ENCODE results near the gene SPTSSA.

SPTSSA gene

DNA sequence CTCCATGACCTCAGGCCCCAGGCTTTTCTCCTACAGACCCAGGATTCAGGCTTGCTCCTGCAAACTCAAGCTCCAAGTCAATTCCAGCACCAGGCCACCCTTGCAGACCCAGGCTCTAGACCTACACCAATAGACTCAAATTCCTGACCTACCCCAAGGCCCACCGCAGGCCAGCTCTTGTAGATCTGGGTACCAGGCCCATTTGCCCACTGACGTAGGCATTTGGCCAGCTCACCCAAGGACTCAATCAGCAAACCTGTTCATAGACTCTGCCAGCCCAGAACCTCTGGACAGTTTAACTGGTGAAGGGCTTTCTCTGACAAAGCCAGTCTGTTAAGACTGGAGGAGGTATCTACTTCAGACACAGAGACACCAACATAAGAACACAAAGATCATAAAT is 52.3 kb downstream of the SPTSSA start:
- CTCF ChIA-PET: no interaction called here
- TF ChIP-seq PKNOX1 (IDR thresholded peaks at IDR 0.05): no peak
- TF ChIP-seq SUZ12 (IDR thresholded peaks at IDR 0.05): no peak
- TF ChIP-seq NFRKB (IDR thresholded peaks at IDR 0.05): no peak
- TF ChIP-seq FOXM1 (IDR thresholded peaks at IDR 0.05; ENCODE audit: borderline replicate concordance): no peak
- no peak for TF ChIP-seq CTBP1 (IDR thresholded peaks at IDR 0.05; ENCODE audit: borderline replicate concordance)
- no peak for TF ChIP-seq BHLHE40 (IDR thresholded peaks at IDR 0.05; ENCODE audit: borderline replicate concordance)
- no peak for TF ChIP-seq ARNT (IDR thresholded peaks at IDR 0.05)
- no peak for TF ChIP-seq FOXK2 (IDR thresholded peaks at IDR 0.05)
- no peak for TF ChIP-seq L3MBTL2 (conservative IDR thresholded peaks at IDR 0.05)
- no peak for TF ChIP-seq ELF4 (IDR thresholded peaks at IDR 0.05)
- TF ChIP-seq TARDBP (IDR thresholded peaks at IDR 0.05): no peak
- TF ChIP-seq SP1 (IDR thresholded peaks at IDR 0.05): no peak
- no peak for TF ChIP-seq HDGF (IDR thresholded peaks at IDR 0.05; ENCODE audit: borderline replicate concordance)
- TF ChIP-seq LEF1 (IDR thresholded peaks at IDR 0.05; ENCODE audit: borderline replicate concordance): no peak
- no peak for TF ChIP-seq ZNF384 (IDR thresholded peaks at IDR 0.05)
- TF ChIP-seq FOXA1 (IDR thresholded peaks at IDR 0.05): no peak
- POLR2A ChIA-PET: no interaction called here
- no peak for DNase-seq (ENCODE audit: extremely low spot score)

- DNase-seq (ENCODE audit: extremely low spot score): no peak
- ChIA-PET CTCF (no interaction called here), POLR2A (no interaction called here)
- TF ChIP-seq FOXK2 (IDR thresholded peaks at IDR 0.05) (no peak), TARDBP (IDR thresholded peaks at IDR 0.05) (no peak), LEF1 (IDR thresholded peaks at IDR 0.05; ENCODE audit: borderline replicate concordance) (no peak), CTBP1 (IDR thresholded peaks at IDR 0.05; ENCODE audit: borderline replicate concordance) (no peak), ELF4 (IDR thresholded peaks at IDR 0.05) (no peak), BHLHE40 (IDR thresholded peaks at IDR 0.05; ENCODE audit: borderline replicate concordance) (no peak)
Measured at GRCh38 chr14:34407951-34408350, 54.1 kb downstream of the SPTSSA start.

DNA sequence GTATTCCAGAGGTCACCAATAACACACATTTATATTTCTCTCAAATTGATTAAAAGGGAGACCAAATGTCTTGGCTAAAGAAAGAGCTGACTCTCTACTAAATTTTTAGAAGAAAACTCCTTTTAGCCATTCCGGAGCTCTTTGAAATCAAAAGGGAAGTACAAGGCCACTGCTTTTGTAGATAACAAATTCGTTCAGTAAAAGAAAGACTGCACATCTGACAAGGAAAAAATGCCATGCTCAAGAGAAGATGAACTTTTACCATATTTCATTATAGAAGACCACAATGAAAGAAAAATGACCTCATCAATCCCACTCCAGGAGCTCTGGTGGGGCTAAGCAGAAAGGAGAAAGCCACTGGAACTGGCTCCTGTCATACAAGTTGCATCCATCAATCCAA is 57.6 kb downstream of the SPTSSA start:
- TF ChIP-seq HDGF (IDR thresholded peaks at IDR 0.05; ENCODE audit: borderline replicate concordance): no peak
- TF ChIP-seq CTBP1 (IDR thresholded peaks at IDR 0.05; ENCODE audit: borderline replicate concordance): no peak
- TF ChIP-seq BHLHE40 (IDR thresholded peaks at IDR 0.05; ENCODE audit: borderline replicate concordance): no peak
- no peak for TF ChIP-seq ARNT (IDR thresholded peaks at IDR 0.05)
- TF ChIP-seq TARDBP (IDR thresholded peaks at IDR 0.05): no peak
- no peak for TF ChIP-seq FOXM1 (IDR thresholded peaks at IDR 0.05; ENCODE audit: borderline replicate concordance)
- TF ChIP-seq ZNF384 (IDR thresholded peaks at IDR 0.05): no peak
- TF ChIP-seq PKNOX1 (IDR thresholded peaks at IDR 0.05): no peak
- TF ChIP-seq NFRKB (IDR thresholded peaks at IDR 0.05): no peak
- no peak for TF ChIP-seq SP1 (IDR thresholded peaks at IDR 0.05)
- TF ChIP-seq ELF4 (IDR thresholded peaks at IDR 0.05): no peak
- TF ChIP-seq SUZ12 (IDR thresholded peaks at IDR 0.05): no peak
- no peak for TF ChIP-seq FOXK2 (IDR thresholded peaks at IDR 0.05)
- no peak for TF ChIP-seq LEF1 (IDR thresholded peaks at IDR 0.05; ENCODE audit: borderline replicate concordance)
- TF ChIP-seq L3MBTL2 (conservative IDR thresholded peaks at IDR 0.05): no peak
- TF ChIP-seq FOXA1 (IDR thresholded peaks at IDR 0.05): no peak
- POLR2A ChIA-PET: no interaction called here
- CTCF ChIA-PET: no interaction called here
- DNase-seq (ENCODE audit: extremely low spot score): no peak

DNA sequence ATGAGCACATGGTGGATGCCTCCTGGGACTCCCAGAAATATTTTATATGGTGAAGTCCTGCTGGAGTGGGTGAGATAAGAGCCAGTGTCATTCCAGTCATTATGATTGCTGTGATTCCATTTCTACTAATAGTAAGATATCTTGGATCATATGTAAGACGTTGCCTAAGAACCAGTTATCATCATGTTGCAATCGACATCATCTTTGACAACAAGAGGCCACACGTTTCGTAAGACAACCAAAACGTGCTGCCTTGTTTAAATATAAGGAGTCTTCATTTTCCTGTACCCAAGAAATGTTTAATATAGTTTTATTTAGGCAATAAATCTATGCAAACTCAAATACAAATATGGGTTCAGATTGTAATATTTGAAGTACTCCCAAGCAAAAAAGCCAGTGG is 58.4 kb downstream of the SPTSSA start:
- TF ChIP-seq FOXA1 (IDR thresholded peaks at IDR 0.05) (no peak), SUZ12 (IDR thresholded peaks at IDR 0.05) (no peak), FOXK2 (IDR thresholded peaks at IDR 0.05) (no peak), LEF1 (IDR thresholded peaks at IDR 0.05; ENCODE audit: borderline replicate concordance) (no peak), BHLHE40 (IDR thresholded peaks at IDR 0.05; ENCODE audit: borderline replicate concordance) (no peak), CTBP1 (IDR thresholded peaks at IDR 0.05; ENCODE audit: borderline replicate concordance) (no peak), TARDBP (IDR thresholded peaks at IDR 0.05) (no peak), HDGF (IDR thresholded peaks at IDR 0.05; ENCODE audit: borderline replicate concordance) (no peak), PKNOX1 (IDR thresholded peaks at IDR 0.05) (no peak), FOXM1 (IDR thresholded peaks at IDR 0.05; ENCODE audit: borderline replicate concordance) (no peak), L3MBTL2 (conservative IDR thresholded peaks at IDR 0.05) (no peak), ARNT (IDR thresholded peaks at IDR 0.05) (no peak), ZNF384 (IDR thresholded peaks at IDR 0.05) (no peak), NFRKB (IDR thresholded peaks at IDR 0.05) (no peak)
- ChIA-PET CTCF (no interaction called here), POLR2A (no interaction called here)
- DNase-seq (ENCODE audit: extremely low spot score): no peak

DNA sequence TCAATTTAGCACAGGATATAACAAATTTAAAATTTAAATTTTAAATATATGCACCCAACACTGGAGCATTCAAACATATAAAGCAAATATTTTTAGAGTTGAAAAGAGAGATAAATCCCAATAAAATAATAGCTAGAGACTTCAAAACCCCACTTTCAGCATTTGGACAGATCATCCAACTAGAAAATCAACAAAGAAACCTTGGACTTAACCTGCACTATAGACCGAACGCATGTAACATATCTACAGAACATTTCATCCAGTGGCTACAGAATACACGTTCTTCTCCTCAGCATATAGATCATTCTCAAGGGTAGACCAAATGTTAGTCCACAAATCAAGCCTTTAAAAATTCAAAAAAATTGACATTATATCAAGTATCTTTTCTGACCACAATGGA is 64.0 kb downstream of the SPTSSA start:
- no peak for DNase-seq (ENCODE audit: extremely low spot score)
- CTCF ChIA-PET: no interaction called here
- POLR2A ChIA-PET: no interaction called here
- TF ChIP-seq FOXM1 (IDR thresholded peaks at IDR 0.05; ENCODE audit: borderline replicate concordance): no peak
- no peak for TF ChIP-seq SUZ12 (IDR thresholded peaks at IDR 0.05)
- no peak for TF ChIP-seq PKNOX1 (IDR thresholded peaks at IDR 0.05)
- TF ChIP-seq FOXK2 (IDR thresholded peaks at IDR 0.05): no peak
- TF ChIP-seq CTBP1 (IDR thresholded peaks at IDR 0.05; ENCODE audit: borderline replicate concordance): no peak

GRCh38 chr14:34387974-34388516 is 74.0 kb downstream of the SPTSSA start:
- CTCF ChIA-PET: no interaction called here
- POLR2A ChIA-PET: no interaction called here
- TF ChIP-seq FOXM1 (IDR thresholded peaks at IDR 0.05; ENCODE audit: borderline replicate concordance) (no peak), TARDBP (IDR thresholded peaks at IDR 0.05) (no peak), FOXA1 (IDR thresholded peaks at IDR 0.05) (no peak), PKNOX1 (IDR thresholded peaks at IDR 0.05) (no peak), NFRKB (IDR thresholded peaks at IDR 0.05) (no peak), LEF1 (IDR thresholded peaks at IDR 0.05; ENCODE audit: borderline replicate concordance) (no peak), FOXK2 (IDR thresholded peaks at IDR 0.05) (no peak), ELF4 (IDR thresholded peaks at IDR 0.05) (no peak), ARNT (IDR thresholded peaks at IDR 0.05) (no peak), SUZ12 (IDR thresholded peaks at IDR 0.05) (no peak), L3MBTL2 (conservative IDR thresholded peaks at IDR 0.05) (no peak)
- no peak for DNase-seq (ENCODE audit: extremely low spot score)
